Caco-2 (cell line): Measurements from ENCODE around the gene OR51B4. TPM values are rescaled to one million over a fixed set of nuclear protein-coding genes. Genes with fewer than 3 reads are reported as not detected.

Source experiments
- BruUV-seq: library from RNA; stranded (reverse); fragments of 400-500 nt; replicated peaks from 2 replicates; lab custom pipeline; 2021; lab: Mats Ljungman, UMichigan
- CTCF ChIA-PET: fragments of 300-600 bp; sonication (Branson Sonifier 250); formaldehyde crosslinking; loops from one replicate; lab custom pipeline; 2022; ENCODE audit warnings: antibody characterized with exemption; lab: Charles Lee
- POLR2A ChIA-PET: fragments of 300-600 bp; sonication (Branson Sonifier 250); formaldehyde crosslinking; loops from one replicate; lab custom pipeline; 2022; ENCODE audit warnings: antibody characterized with exemption; lab: Charles Lee
- DNase-seq, 2 experiments: peaks; one replicate each; pipeline versions ENCODE4 v3.0.0 to v3.0.0-alpha.2; 2020 to 2022
- H3K27me3 ChIP-seq: replicated peaks from 2 replicates; pipeline ENCODE4 v1.6.0; 2011; ENCODE audit warnings: low read length; ENCODE audit not compliant: control insufficient read depth, insufficient read depth
- H3K36me3 ChIP-seq: 2 replicates; pipeline ENCODE4 v1.5.1; 2011; ENCODE audit warnings: low read length; ENCODE audit not compliant: control insufficient read depth, insufficient read depth
- H3K4me1 ChIP-seq: fragments of 250-450 bp; sonication (Bioruptor Pico); 2 replicates; pipeline ENCODE4 v1.5.1; 2020; ENCODE audit warnings: mild to moderate bottlenecking
- H3K4me3 ChIP-seq: 2 replicates; pipeline ENCODE4 v1.5.1; 2011; ENCODE audit warnings: low read depth, mild to moderate bottlenecking, control low read depth, low read length
- H3K9me3 ChIP-seq: fragments of 250-450 bp; sonication (Bioruptor Pico); 2 replicates; pipeline ENCODE4 v1.5.1; 2020; ENCODE audit warnings: mild to moderate bottlenecking, moderate library complexity
- H3K27ac Mint-ChIP-seq: one replicate; pipeline ENCODE4 v1.8.0; 2022; ENCODE audit warnings: mixed read lengths; ENCODE audit not compliant: unreplicated experiment
- H3K27me3 Mint-ChIP-seq: one replicate; pipeline ENCODE4 v1.8.0; 2022; ENCODE audit warnings: mixed read lengths; ENCODE audit not compliant: insufficient read depth, unreplicated experiment
- H3K36me3 Mint-ChIP-seq: one replicate; pipeline ENCODE4 v1.8.0; 2022; ENCODE audit warnings: mild to moderate bottlenecking, mixed read lengths; ENCODE audit not compliant: insufficient read depth, unreplicated experiment
- H3K4me1 Mint-ChIP-seq: one replicate; pipeline ENCODE4 v1.8.0; 2022; ENCODE audit warnings: low read depth, mixed read lengths; ENCODE audit not compliant: unreplicated experiment
- H3K4me3 Mint-ChIP-seq: one replicate; pipeline ENCODE4 v1.8.0; 2022; ENCODE audit warnings: mild to moderate bottlenecking, moderate library complexity, mixed read lengths; ENCODE audit not compliant: unreplicated experiment
- H3K9me3 Mint-ChIP-seq: one replicate; pipeline ENCODE4 v1.8.0; 2022; ENCODE audit warnings: mixed read lengths; ENCODE audit not compliant: unreplicated experiment
- intact Hi-C: fragments of 100-400 bp; cut with micrococcal nuclease; formaldehyde crosslinking; loops from one replicate; pipeline ENCODE4 v1.10.0; 2022; ENCODE audit not compliant: unreplicated experiment
- total RNA-seq: library from RNA; stranded (reverse); gene quantifications from 2 replicates; pipeline ENCODE4 v1.2.3, GENCODE V29; 2022
- TF ChIP-seq, protein P1 (sequence below), 2 experiments: fragments of 200-600 bp in 1 of 2; IDR thresholded peaks; 1 replicate in 1 of 2; 2 replicates in 1 of 2; pipeline versions ENCODE4 v1.5.1 to v1.8.0; 2011 to 2022; ENCODE audit warnings: antibody characterized with exemption in 1 of 2, control low read depth in 1 of 2, inconsistent platforms in 1 of 2, low read depth in 1 of 2, low read length in 1 of 2, mild to moderate bottlenecking in 1 of 2, moderate library complexity in 1 of 2; ENCODE audit not compliant: insufficient read depth in 1 of 2, severe bottlenecking in 1 of 2, unreplicated experiment in 1 of 2

Gene OR51B4
- total RNA-seq, 1 experiment from 2014 or later: not detected

- no peak for DNase-seq
- no TSS peak for BruUV-seq
- Histone ChIP-seq H3K4me3 (no peak overlapping the region), H3K9me3 (no peaks in the 10 kb centered on the region), H3K4me1 (no peaks in the 10 kb centered on the region), H3K36me3 (no peaks in the 10 kb centered on the region), H3K27me3 (no peaks in the 10 kb centered on the region; the same call in 1 of the 2 replicates)
- peaks cover 6% of the 10 kb centered on the region for H3K4me1 Mint-ChIP-seq
- no peaks in the 10 kb centered on the region for H3K27me3 Mint-ChIP-seq
- no peak overlapping the region for H3K27ac Mint-ChIP-seq
- H3K36me3 Mint-ChIP-seq: no peaks in the 10 kb centered on the region
- no peaks in the 10 kb centered on the region for H3K9me3 Mint-ChIP-seq
- intact Hi-C loops: no loop called here
- ChIA-PET POLR2A (no interaction called here), CTCF (no interaction called here)
- H3K4me3 Mint-ChIP-seq: no peak overlapping the region
- TF ChIP-seq, protein P1, sequence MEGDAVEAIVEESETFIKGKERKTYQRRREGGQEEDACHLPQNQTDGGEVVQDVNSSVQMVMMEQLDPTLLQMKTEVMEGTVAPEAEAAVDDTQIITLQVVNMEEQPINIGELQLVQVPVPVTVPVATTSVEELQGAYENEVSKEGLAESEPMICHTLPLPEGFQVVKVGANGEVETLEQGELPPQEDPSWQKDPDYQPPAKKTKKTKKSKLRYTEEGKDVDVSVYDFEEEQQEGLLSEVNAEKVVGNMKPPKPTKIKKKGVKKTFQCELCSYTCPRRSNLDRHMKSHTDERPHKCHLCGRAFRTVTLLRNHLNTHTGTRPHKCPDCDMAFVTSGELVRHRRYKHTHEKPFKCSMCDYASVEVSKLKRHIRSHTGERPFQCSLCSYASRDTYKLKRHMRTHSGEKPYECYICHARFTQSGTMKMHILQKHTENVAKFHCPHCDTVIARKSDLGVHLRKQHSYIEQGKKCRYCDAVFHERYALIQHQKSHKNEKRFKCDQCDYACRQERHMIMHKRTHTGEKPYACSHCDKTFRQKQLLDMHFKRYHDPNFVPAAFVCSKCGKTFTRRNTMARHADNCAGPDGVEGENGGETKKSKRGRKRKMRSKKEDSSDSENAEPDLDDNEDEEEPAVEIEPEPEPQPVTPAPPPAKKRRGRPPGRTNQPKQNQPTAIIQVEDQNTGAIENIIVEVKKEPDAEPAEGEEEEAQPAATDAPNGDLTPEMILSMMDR (IDR thresholded peaks at IDR 0.05; ENCODE audit: insufficient read depth in 1 of 2, low read depth in 1 of 2, low read length in 1 of 2, severe bottlenecking in 1 of 2, unreplicated experiment in 1 of 2): no peak
Observed at GRCh38 chr11:5277807-5278382, 23.9 kb downstream of the OR51B4 start.

GRCh38 chr11:5276697-5277096 is 25.0 kb downstream of the OR51B4 start:
- ChIA-PET POLR2A (no interaction called here), CTCF (no interaction called here)
- Mint-ChIP-seq H3K27me3 (no peaks in the 10 kb centered on the region), H3K4me1 (peaks cover 6% of the 10 kb centered on the region), H3K27ac (no peak overlapping the region), H3K4me3 (no peak overlapping the region), H3K9me3 (no peaks in the 10 kb centered on the region), H3K36me3 (no peaks in the 10 kb centered on the region)
- no peaks in the 10 kb centered on the region for H3K9me3 ChIP-seq
- no TSS peak for BruUV-seq
- no peak overlapping the region for H3K4me3 ChIP-seq
- H3K4me1 ChIP-seq: no peaks in the 10 kb centered on the region
- no peaks in the 10 kb centered on the region; the same call in 1 of the 2 replicates for H3K27me3 ChIP-seq
- intact Hi-C loops: no loop called here
- TF ChIP-seq, protein P1 (IDR thresholded peaks at IDR 0.05; ENCODE audit: insufficient read depth in 1 of 2, low read depth in 1 of 2, low read length in 1 of 2, severe bottlenecking in 1 of 2, unreplicated experiment in 1 of 2): no peak
- no peaks in the 10 kb centered on the region for H3K36me3 ChIP-seq
- no peak for DNase-seq

GRCh38 chr11:5275369-5276110 is 26.2 kb downstream of the OR51B4 start:
- Mint-ChIP-seq H3K4me3 (no peak overlapping the region), H3K36me3 (no peaks in the 10 kb centered on the region), H3K4me1 (peaks cover 2% of the 10 kb centered on the region), H3K27me3 (peaks cover 2% of the 10 kb centered on the region), H3K27ac (no peak overlapping the region), H3K9me3 (no peaks in the 10 kb centered on the region)
- H3K27me3 ChIP-seq: no peaks in the 10 kb centered on the region; the same call in 1 of the 2 replicates
- BruUV-seq: no TSS peak
- POLR2A ChIA-PET: no interaction called here
- CTCF ChIA-PET: no interaction called here
- TF ChIP-seq, protein P1 (IDR thresholded peaks at IDR 0.05; ENCODE audit: insufficient read depth in 1 of 2, low read depth in 1 of 2, low read length in 1 of 2, severe bottlenecking in 1 of 2, unreplicated experiment in 1 of 2): no peak
- no peaks in the 10 kb centered on the region for H3K9me3 ChIP-seq
- intact Hi-C loops: no loop called here
- no peak for DNase-seq
- H3K36me3 ChIP-seq: no peaks in the 10 kb centered on the region
- H3K4me3 ChIP-seq: no peak overlapping the region
- H3K4me1 ChIP-seq: no peaks in the 10 kb centered on the region
